Rectal smooth muscle tissue (tissue), 1 donor: ENCODE measurements around the gene LARP1B.
"Not testable (repeated sequence)": the region's sequence is repeated elsewhere in the genome, so short reads cannot be mapped to it uniquely, and the experiment has no call there.

ENCODE experiments used
- H3K27ac ChIP-seq: one replicate; pipeline ENCODE4 v1.7.0; 2013; ENCODE audit warnings: low read depth, low read length, inconsistent platforms
- H3K27me3 ChIP-seq: one replicate; pipeline ENCODE4 v1.7.0; 2013; ENCODE audit warnings: low read length; ENCODE audit not compliant: control insufficient read depth, insufficient read depth
- H3K36me3 ChIP-seq: one replicate; pipeline ENCODE4 v1.7.0; 2013; ENCODE audit warnings: low read length; ENCODE audit not compliant: control insufficient read depth, insufficient read depth
- H3K4me1 ChIP-seq: one replicate; pipeline ENCODE4 v1.7.0; 2013; ENCODE audit warnings: low read length; ENCODE audit not compliant: control insufficient read depth, insufficient read depth
- H3K4me3 ChIP-seq: one replicate; pipeline ENCODE4 v1.7.0; 2013; ENCODE audit warnings: low read length
- H3K9ac ChIP-seq: one replicate; pipeline ENCODE4 v1.7.0; 2013; ENCODE audit warnings: low read length

Gene LARP1B

GRCh38 chr4:128155231-128155855, 94.2 kb downstream of the LARP1B start:
- H3K27ac ChIP-seq, result no peak overlapping the region
- H3K4me1 ChIP-seq, result no peaks in the 10 kb centered on the region
- H3K4me3 ChIP-seq, result no peak overlapping the region
- no peak overlapping the region for H3K9ac ChIP-seq
- H3K27me3 ChIP-seq, result no peaks in the 10 kb centered on the region
- H3K36me3 ChIP-seq, result no peaks in the 10 kb centered on the region

GRCh38 chr4:128155874-128156456, 94.9 kb downstream of the LARP1B start:
- H3K36me3 ChIP-seq, result no peaks in the 10 kb centered on the region
- no peaks in the 10 kb centered on the region for H3K4me1 ChIP-seq
- no peak overlapping the region for H3K4me3 ChIP-seq
- no peak overlapping the region for H3K9ac ChIP-seq
- no peak overlapping the region for H3K27ac ChIP-seq
- H3K27me3 ChIP-seq, result no peaks in the 10 kb centered on the region

GRCh38 chr4:128156472-128156871, 95.4 kb downstream of the LARP1B start:
- not testable (repeated sequence) for H3K27me3 ChIP-seq, H3K27ac ChIP-seq, H3K4me1 ChIP-seq, H3K36me3 ChIP-seq, H3K4me3 ChIP-seq, H3K9ac ChIP-seq

- no peak overlapping the region for H3K9ac ChIP-seq
- no peaks in the 10 kb centered on the region for H3K36me3 ChIP-seq
- H3K27ac ChIP-seq, result no peak overlapping the region
Observed at GRCh38 chr4:128158894-128159293, 97.8 kb downstream of the LARP1B start.

GRCh38 chr4:128159967-128160366, 98.9 kb downstream of the LARP1B start:
- H3K36me3 ChIP-seq, result no peaks in the 10 kb centered on the region
- no peaks in the 10 kb centered on the region for H3K4me1 ChIP-seq
- H3K4me3 ChIP-seq, result no peak overlapping the region
- H3K9ac ChIP-seq, result no peak overlapping the region
- no peaks in the 10 kb centered on the region for H3K27me3 ChIP-seq
- H3K27ac ChIP-seq, result no peak overlapping the region

More at GRCh38 chr4:128158894-128159293, 97.8 kb downstream of the LARP1B start:
- Histone ChIP-seq H3K4me3 (no peak overlapping the region), H3K27me3 (no peaks in the 10 kb centered on the region), H3K4me1 (no peaks in the 10 kb centered on the region)

- H3K4me1 ChIP-seq, result no peaks in the 10 kb centered on the region
- H3K36me3 ChIP-seq, result no peaks in the 10 kb centered on the region
- no peaks in the 10 kb centered on the region for H3K27me3 ChIP-seq
- no peak overlapping the region for H3K9ac ChIP-seq
- H3K4me3 ChIP-seq, result no peak overlapping the region
- no peak overlapping the region for H3K27ac ChIP-seq
Observed at GRCh38 chr4:128161138-128161537, 100.0 kb downstream of the LARP1B start.

- Histone ChIP-seq H3K9ac (no peak overlapping the region), H3K36me3 (no peaks in the 10 kb centered on the region), H3K27me3 (no peaks in the 10 kb centered on the region), H3K27ac (no peak overlapping the region), H3K4me1 (no peaks in the 10 kb centered on the region), H3K4me3 (no peak overlapping the region)
Observed at GRCh38 chr4:128162434-128162833, 101.3 kb downstream of the LARP1B start.

DNA sequence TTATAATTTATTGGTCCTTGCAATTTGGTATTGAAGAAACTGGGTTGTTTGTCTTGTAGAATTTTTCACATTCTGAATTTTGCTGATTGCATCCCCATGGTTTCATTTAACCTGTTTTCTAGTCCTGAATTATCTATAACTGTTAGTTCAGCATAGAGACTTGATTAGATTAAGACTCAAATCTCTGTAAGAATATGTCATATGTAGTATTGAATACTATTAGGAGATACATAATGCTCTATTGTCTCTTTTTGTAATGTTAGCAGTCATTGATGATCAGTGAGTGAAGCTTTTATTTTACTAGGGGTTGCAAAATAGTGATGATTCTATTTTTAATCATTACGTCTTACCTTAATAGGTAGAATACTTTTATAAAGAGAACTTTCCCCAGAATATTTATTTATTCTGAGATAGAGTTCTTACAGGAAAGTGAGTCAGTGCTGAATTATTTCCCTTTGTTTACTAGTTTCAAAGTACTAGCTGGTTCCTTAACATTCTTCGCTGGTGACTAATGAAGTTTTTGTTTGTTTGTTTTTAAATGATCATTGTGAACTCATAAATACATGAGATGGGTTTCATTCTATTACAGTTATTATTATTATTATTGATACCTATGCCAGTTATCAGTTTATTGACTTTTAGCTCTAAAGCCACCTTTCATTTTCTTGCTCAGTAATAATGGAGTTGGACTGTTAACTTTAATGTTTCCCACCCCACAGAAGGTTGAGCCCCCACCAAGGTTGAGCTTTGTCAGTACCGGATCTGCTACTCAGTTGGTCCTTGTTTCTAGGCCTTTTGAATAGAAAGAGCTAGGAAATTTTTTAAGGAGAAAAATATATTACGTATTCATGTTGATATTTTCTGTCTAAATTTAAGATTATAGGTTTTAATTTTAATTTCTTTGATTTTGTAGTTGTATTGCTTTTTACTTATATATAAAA, 102.3 kb downstream of the LARP1B start:
- Histone ChIP-seq H3K4me3 (no peak overlapping the region), H3K36me3 (no peaks in the 10 kb centered on the region), H3K27ac (no peak overlapping the region), H3K4me1 (no peaks in the 10 kb centered on the region), H3K27me3 (no peaks in the 10 kb centered on the region), H3K9ac (no peak overlapping the region)

DNA sequence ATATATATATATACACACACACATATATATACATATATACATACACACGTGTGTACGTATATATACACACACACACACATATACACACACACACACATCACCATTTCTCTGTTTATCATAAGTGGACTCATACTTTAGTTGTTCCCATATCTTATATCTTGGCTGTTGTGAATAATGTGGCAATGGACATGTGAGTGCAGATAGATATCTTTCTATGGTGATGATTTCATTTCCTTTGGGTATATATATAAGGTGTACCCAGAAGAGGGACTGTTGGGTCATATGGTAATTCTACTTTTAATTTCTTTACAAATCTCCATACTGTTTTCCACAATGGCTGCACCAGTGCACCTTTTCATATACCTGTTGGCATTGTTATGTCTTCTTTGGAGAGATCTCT, 105.9 kb downstream of the LARP1B start:
- no peaks in the 10 kb centered on the region for H3K27me3 ChIP-seq
- no peaks in the 10 kb centered on the region for H3K36me3 ChIP-seq
- no peak overlapping the region for H3K27ac ChIP-seq
- no peaks in the 10 kb centered on the region for H3K4me1 ChIP-seq
- no peak overlapping the region for H3K4me3 ChIP-seq
- H3K9ac ChIP-seq, result no peak overlapping the region

DNA sequence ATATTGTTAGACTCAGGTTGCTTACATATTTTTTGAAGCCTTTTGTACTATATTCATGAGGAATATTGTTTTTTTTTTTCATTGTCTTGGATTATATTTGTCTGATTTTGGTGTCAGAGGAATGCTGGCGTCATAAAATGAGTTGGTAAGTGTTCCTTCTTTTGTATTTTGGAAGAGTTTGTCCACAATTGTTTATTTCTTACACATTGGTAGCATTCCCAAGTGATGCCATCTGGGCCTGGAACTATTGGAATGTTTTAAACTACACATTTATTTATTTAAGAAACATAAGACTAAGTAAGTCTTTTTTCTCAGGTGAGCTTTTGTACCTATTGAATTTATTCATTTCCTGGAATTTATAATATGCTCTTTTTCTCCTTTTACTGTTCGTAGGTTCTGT, 107.6 kb downstream of the LARP1B start:
- no peak overlapping the region for H3K4me3 ChIP-seq
- H3K27ac ChIP-seq, result no peak overlapping the region
- no peaks in the 10 kb centered on the region for H3K4me1 ChIP-seq
- no peaks in the 10 kb centered on the region for H3K36me3 ChIP-seq
- no peaks in the 10 kb centered on the region for H3K27me3 ChIP-seq
- H3K9ac ChIP-seq, result no peak overlapping the region

DNA sequence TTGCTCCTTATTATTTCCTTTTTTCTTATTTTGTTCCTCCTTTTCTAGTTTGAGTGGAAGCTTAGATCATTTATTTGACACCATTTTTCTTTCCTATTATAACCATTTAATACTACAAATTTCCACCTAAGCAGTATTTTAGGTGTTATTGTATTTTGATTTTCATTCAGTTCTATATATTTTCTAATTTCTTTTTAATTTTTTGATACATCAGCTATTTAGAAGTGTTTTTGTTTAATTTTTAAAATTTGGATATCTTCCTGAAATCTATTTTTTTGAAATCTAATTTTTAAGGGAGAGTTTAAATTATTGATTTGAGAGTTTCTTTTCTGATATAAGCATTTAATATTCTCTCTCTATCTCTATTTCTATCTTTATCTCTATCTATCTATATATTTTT, 108.1 kb downstream of the LARP1B start:
- Histone ChIP-seq H3K4me1 (no peaks in the 10 kb centered on the region), H3K4me3 (no peak overlapping the region), H3K36me3 (no peaks in the 10 kb centered on the region), H3K27ac (no peak overlapping the region), H3K27me3 (no peaks in the 10 kb centered on the region), H3K9ac (no peak overlapping the region)

DNA sequence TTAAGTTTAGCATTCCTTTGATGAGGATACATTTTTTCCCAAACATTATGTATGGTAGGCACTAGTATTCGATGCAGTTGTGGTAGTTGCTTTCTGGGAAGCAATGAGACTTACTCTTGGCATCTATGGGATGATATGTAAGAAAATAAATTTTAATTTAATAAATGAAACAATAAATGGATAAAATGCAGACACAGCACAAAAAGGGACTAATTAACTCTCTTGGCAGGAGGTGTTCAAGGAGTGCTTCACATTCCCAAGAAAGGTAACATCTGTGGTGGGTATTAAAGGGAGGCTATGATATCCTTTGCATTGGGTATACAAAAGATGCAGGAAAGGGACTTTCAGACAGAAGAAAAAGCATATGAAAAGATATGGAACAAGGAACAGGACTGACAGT, 115.5 kb downstream of the LARP1B start:
- H3K4me3 ChIP-seq, result no peak overlapping the region
- no peak overlapping the region for H3K9ac ChIP-seq
- no peaks in the 10 kb centered on the region for H3K27me3 ChIP-seq
- no peaks in the 10 kb centered on the region for H3K4me1 ChIP-seq
- no peaks in the 10 kb centered on the region for H3K36me3 ChIP-seq
- no peak overlapping the region for H3K27ac ChIP-seq
